NCI-H1694 treated with DMSO at 0.1 percent for 48 hours (cell line): ENCODE measurements around the gene FHL3.
A peak's percentile ranks its signal among the peaks of the same experiment; 100 is the strongest.

Experiments used
- DNase-seq: peaks from one replicate; lab custom pipeline; 2025; lab: John Stamatoyannopoulos, UW

FHL3 gene

GRCh38 chr1:38012363-38013226 is 7.3 kb upstream of the FHL3 start, which contains the start of gene UTP11:
UTP11 (plus strand) TSS chr1:38012734; CDS start chr1:38012803, 69 bp downstream.
- peak; percentile 97 for DNase-seq

GRCh38 chr1:38009841-38010180 is 4.5 kb upstream of the FHL3 start:
- DNase-seq = no peak

- DNase-seq = no peak
Observed at GRCh38 chr1:38009088-38009840, 4.0 kb upstream of the FHL3 start.

DNA sequence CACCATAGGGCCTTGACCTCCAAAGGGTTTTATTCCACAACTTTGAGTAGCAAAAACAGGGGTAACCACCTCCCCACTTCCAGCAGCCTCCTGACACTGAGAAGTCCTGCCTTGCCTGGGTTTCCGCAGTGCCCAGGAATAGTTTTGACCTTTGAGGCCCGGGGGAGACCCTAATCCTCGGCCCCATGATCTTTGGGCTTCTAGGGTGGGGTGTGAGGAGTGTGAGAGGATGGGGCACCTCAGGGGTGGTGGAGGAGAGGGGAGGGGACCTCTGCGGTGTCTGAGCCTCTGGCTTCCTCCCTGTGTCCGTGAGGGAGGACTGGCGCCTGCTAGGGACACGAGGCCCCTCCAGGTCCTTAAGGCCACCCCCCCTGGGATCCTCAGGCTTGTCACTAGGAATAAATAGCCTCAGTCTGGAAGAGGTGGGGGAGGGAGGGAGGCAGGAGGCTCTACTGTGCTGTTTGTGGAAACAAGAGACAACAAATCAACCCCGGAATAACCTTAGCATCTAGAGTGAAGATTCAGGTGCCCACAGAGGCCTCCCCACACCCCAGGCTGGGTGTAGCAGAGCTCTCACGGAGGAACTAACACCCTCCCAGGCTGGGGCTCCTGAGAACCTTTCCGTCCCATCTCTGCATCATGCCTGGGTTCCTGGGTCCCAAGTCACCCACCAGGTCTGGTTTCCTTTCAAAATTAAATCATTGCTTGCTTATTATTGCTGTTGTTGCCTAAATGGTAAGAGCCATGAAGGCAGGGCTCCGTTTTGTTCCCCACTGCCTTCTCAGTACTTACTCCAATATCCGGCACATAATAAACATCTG is 904 bp upstream of the FHL3 start:
- no peak for DNase-seq

GRCh38 chr1:38004284-38005108 is 818 bp downstream of the FHL3 start:
- no peak for DNase-seq

- no peak for DNase-seq
Observed at GRCh38 chr1:38003261-38004250, 1.8 kb downstream of the FHL3 start.

GRCh38 chr1:38000529-38001455 is 4.5 kb downstream of the FHL3 start:
- DNase-seq = no peak

- DNase-seq = no peak
Observed at GRCh38 chr1:38000233-38000528, 5.1 kb downstream of the FHL3 start.

DNA sequence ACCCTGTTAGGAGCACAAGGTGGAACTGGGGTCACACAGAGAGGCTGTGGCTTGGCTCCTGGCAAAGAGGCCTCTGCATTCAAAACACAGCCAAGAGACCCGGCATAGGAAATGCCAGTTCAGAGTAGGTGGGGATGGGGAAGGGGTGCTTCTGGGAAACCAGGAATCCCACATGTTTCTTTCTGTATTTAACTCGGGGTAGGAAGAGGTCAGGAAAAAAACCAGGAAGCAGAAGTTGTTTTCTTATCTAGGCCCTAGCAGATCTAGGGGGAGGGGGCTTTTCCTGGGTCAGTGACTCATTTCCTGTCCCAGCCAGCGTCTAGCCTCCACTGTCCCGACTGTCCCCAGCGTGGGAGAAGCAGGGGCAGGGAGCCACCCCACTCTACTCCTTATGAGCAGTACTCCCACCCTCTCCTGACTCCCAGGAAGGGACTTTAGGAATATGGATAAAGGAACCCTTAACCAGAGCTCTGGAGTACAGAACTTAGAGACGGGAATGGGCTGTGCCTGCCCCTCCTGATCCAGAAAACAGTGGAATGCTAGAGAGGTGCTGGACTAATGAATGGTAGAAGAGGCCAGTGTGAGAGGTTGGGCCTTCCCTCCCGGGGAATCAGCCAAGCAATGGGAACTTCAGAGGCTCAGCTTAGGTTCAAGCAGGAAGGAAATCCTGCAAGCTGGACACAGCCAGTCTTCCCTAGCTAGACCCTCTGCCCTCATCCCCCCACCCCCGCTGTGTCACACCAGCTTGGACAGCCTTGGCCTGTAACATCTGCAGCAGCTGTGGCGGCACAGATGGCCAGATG is 5.7 kb downstream of the FHL3 start:
- no peak for DNase-seq

GRCh38 chr1:37998913-37999429 is 6.3 kb downstream of the FHL3 start:
- no peak for DNase-seq

GRCh38 chr1:37998089-37998808 is 7.1 kb downstream of the FHL3 start:
- no peak for DNase-seq

DNA sequence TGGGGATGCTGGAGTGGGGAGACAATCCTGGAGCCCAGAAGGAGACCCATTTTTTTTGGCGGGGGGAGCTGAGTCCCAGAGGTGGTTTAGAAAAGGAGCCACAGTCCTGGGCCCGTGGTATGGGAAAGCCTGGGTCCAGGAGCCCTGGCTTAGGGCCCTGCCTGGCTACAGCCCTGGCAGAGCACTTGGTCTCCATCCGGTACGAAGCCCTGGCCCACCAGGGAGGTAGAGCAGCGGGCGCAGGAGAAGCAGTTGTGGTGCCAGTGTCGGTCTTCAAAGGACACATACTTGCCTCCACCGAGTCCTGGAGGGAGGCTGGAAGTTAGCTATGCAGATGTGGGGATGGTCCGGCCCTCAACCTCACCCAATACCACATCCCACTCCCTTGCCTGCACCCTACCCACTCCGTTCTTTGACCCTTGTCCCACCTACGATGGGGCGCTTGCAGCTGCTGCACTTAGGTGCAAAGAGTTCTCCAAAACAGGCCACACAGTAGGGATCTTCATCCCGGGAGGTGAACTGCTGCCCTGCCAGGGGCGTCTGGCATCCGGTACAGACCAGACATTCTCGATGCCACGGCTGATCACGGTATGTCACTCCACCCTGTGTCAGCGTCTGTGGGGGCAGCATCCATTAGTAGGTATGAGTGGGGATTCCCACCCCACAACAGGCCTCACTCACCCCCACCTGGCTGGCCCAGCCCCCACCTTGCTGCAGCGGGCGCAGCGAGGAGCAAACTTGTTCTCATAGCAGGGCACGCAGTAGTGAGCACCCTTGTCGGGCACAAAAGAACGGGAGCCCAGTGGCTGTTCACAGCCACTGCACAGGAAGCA is 7.8 kb downstream of the FHL3 start:
- no peak for DNase-seq

GRCh38 chr1:37995751-37996345 is 9.5 kb downstream of the FHL3 start:
- DNase-seq = no peak

- DNase-seq = no peak
Observed at GRCh38 chr1:37994886-37995566, 10.3 kb downstream of the FHL3 start.

- DNase-seq = no peak
Observed at GRCh38 chr1:37989361-37989930, 15.9 kb downstream of the FHL3 start.
